Measurements from ENCODE around the gene OSBP2.
"Not testable (repeated sequence)": the region's sequence is repeated elsewhere in the genome, so short reads cannot be mapped to it uniquely, and the experiment has no call there.

Gene OSBP2

DNA sequence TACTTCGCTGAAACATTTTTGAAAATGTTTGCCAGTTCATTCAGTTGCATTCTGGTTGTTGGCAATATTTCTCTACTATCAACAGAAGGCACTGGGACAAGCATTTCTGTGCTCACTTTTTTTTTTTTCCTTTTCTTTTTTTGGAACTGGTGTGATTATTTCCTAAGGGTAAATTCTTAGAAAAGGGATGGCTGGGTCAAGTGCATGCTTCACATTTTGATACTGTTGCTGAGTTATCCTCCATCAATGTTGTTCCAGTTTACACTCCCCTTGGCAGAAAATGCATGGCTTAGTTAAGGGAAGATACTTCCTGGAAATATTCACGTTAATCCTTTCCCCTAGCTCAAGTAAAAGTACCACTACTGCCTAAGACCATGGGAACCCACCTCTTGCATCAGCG, 81.8 kb downstream of the OSBP2 start (continued):
- TF ChIP-seq, protein P1, sequence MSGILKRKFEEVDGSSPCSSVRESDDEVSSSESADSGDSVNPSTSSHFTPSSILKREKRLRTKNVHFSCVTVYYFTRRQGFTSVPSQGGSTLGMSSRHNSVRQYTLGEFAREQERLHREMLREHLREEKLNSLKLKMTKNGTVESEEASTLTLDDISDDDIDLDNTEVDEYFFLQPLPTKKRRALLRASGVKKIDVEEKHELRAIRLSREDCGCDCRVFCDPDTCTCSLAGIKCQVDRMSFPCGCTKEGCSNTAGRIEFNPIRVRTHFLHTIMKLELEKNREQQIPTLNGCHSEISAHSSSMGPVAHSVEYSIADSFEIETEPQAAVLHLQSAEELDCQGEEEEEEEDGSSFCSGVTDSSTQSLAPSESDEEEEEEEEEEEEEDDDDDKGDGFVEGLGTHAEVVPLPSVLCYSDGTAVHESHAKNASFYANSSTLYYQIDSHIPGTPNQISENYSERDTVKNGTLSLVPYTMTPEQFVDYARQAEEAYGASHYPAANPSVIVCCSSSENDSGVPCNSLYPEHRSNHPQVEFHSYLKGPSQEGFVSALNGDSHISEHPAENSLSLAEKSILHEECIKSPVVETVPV (CRISPR knock-in tag; IDR thresholded peaks at IDR 0.05) = no peak
- TF ChIP-seq GLIS3 (CRISPR knock-in tag; IDR thresholded peaks at IDR 0.05) (no peak), TOX (CRISPR knock-in tag; IDR thresholded peaks at IDR 0.05; ENCODE audit: borderline replicate concordance) (no peak)
- TF ChIP-seq, protein P2, sequence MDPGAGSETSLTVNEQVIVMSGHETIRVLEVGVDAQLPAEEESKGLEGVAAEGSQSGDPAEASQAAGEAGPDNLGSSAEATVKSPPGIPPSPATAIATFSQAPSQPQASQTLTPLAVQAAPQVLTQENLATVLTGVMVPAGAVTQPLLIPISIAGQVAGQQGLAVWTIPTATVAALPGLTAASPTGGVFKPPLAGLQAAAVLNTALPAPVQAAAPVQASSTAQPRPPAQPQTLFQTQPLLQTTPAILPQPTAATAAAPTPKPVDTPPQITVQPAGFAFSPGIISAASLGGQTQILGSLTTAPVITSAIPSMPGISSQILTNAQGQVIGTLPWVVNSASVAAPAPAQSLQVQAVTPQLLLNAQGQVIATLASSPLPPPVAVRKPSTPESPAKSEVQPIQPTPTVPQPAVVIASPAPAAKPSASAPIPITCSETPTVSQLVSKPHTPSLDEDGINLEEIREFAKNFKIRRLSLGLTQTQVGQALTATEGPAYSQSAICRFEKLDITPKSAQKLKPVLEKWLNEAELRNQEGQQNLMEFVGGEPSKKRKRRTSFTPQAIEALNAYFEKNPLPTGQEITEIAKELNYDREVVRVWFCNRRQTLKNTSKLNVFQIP (CRISPR knock-in tag; IDR thresholded peaks at IDR 0.05; ENCODE audit: borderline replicate concordance, low read depth) = no peak

DNA sequence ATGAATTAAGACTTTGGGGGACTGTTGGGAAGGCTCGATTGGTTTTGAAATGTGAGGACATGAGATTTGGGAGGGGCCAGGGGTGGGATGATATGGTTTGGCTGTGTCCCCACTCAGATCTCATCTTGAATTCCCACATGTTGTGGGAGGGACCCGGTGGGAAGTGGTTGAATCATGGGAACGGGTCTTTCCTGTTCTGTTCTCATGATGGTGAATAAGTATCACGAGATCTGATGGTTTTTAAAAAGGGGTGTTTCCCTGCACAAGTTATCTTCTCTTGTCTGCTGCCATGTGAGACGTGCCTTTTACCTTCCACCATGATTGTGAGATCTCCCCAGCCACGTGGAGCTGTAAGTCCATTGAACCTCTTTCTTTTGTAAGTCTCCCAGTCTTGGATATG, 82.5 kb downstream of the OSBP2 start:
- ATAC-seq = not testable (repeated sequence)

DNA sequence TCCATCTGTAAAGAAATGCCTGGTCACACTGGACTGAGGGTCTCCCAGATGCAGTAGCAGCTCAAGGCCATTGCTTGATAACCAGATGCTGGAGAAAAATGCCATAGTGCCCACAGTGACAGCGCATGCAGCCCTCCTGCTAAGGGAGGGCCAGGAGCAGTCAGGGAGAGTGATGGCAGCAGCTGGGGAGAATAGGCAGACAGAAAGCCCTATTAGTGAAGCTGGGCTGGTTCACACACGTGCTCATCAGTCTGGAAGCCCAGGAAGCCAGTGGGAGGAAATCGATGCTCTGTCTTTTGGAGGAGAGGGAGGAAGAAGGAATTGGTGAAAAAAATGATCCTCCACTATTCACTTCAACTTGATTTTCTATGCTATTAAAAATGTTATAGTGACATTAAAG, 82.9 kb downstream of the OSBP2 start:
- ATAC-seq = no peak
- TF ChIP-seq PPARA (CRISPR knock-in tag; IDR thresholded peaks at IDR 0.05; ENCODE audit: borderline replicate concordance) = no peak

DNA sequence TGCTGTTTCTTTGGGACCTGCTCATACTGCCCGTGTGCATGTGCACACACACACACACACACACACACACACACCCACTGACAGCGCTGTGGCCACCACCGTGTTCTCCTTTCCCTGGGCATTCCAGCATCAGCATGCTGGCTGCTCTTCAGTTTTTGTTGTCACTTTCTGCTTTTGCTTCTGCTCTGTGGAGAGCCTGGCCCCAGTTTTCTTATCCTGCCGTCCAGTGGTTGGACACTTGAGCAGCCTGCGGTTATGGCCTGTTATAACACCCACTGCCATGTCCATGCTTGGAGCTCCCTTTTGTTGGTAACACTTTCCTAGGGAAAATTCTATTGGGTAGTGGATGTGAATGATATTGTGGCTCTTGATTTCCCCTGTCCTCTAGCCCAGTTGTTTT, 83.6 kb downstream of the OSBP2 start:
- ATAC-seq = no peak
- TF ChIP-seq PPARA (CRISPR knock-in tag; IDR thresholded peaks at IDR 0.05; ENCODE audit: borderline replicate concordance) (no peak), OSR1 (CRISPR knock-in tag; IDR thresholded peaks at IDR 0.05) (no peak), ZFP30 (CRISPR knock-in tag; IDR thresholded peaks at IDR 0.05) (no peak), ARNTL (CRISPR knock-in tag; IDR thresholded peaks at IDR 0.05; ENCODE audit: borderline replicate concordance, low read depth) (no peak), TOX (CRISPR knock-in tag; IDR thresholded peaks at IDR 0.05; ENCODE audit: borderline replicate concordance) (no peak), CSDC2 (CRISPR knock-in tag; IDR thresholded peaks at IDR 0.05) (no peak), ZNF565 (CRISPR knock-in tag; conservative IDR thresholded peaks at IDR 0.05; ENCODE audit: low read depth) (no peak), RARB (CRISPR knock-in tag; IDR thresholded peaks at IDR 0.05) (no peak), TCF4 (CRISPR knock-in tag; IDR thresholded peaks at IDR 0.05; ENCODE audit: borderline replicate concordance) (no peak), ZNF70 (CRISPR knock-in tag; IDR thresholded peaks at IDR 0.05) (no peak), ESRRG (CRISPR knock-in tag; IDR thresholded peaks at IDR 0.05) (no peak), ISL1 (CRISPR knock-in tag; IDR thresholded peaks at IDR 0.05) (no peak), SNAI2 (CRISPR knock-in tag; IDR thresholded peaks at IDR 0.05) (no peak), GLIS3 (CRISPR knock-in tag; IDR thresholded peaks at IDR 0.05) (no peak), ZFP3 (CRISPR knock-in tag; IDR thresholded peaks at IDR 0.05) (no peak), ZC3H10 (CRISPR knock-in tag; IDR thresholded peaks at IDR 0.05) (no peak), ZNF8 (CRISPR knock-in tag; IDR thresholded peaks at IDR 0.05) (no peak)
- TF ChIP-seq, protein P2 (CRISPR knock-in tag; IDR thresholded peaks at IDR 0.05; ENCODE audit: borderline replicate concordance, low read depth) = no peak
- TF ChIP-seq, protein P3, sequence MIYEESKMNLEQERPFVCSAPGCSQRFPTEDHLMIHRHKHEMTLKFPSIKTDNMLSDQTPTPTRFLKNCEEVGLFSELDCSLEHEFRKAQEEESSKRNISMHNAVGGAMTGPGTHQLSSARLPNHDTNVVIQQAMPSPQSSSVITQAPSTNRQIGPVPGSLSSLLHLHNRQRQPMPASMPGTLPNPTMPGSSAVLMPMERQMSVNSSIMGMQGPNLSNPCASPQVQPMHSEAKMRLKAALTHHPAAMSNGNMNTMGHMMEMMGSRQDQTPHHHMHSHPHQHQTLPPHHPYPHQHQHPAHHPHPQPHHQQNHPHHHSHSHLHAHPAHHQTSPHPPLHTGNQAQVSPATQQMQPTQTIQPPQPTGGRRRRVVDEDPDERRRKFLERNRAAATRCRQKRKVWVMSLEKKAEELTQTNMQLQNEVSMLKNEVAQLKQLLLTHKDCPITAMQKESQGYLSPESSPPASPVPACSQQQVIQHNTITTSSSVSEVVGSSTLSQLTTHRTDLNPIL (CRISPR knock-in tag; IDR thresholded peaks at IDR 0.05; ENCODE audit: low read depth) = no peak
- TF ChIP-seq, protein P4, sequence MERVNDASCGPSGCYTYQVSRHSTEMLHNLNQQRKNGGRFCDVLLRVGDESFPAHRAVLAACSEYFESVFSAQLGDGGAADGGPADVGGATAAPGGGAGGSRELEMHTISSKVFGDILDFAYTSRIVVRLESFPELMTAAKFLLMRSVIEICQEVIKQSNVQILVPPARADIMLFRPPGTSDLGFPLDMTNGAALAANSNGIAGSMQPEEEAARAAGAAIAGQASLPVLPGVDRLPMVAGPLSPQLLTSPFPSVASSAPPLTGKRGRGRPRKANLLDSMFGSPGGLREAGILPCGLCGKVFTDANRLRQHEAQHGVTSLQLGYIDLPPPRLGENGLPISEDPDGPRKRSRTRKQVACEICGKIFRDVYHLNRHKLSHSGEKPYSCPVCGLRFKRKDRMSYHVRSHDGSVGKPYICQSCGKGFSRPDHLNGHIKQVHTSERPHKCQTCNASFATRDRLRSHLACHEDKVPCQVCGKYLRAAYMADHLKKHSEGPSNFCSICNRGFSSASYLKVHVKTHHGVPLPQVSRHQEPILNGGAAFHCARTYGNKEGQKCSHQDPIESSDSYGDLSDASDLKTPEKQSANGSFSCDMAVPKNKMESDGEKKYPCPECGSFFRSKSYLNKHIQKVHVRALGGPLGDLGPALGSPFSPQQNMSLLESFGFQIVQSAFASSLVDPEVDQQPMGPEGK (CRISPR knock-in tag; IDR thresholded peaks at IDR 0.05; ENCODE audit: borderline replicate concordance) = no peak

Data from SK-N-SH treated with all-trans-retinoic acid at 6 μM for 48 hours (cell line).